NCI-H2029 treated with DMSO at 0.1 percent for 48 hours (cell line): ENCODE data around the gene EVPL.

Source experiments
- DNase-seq: peaks from one replicate; lab custom pipeline; 2025; lab: John Stamatoyannopoulos, UW

Gene EVPL

DNA sequence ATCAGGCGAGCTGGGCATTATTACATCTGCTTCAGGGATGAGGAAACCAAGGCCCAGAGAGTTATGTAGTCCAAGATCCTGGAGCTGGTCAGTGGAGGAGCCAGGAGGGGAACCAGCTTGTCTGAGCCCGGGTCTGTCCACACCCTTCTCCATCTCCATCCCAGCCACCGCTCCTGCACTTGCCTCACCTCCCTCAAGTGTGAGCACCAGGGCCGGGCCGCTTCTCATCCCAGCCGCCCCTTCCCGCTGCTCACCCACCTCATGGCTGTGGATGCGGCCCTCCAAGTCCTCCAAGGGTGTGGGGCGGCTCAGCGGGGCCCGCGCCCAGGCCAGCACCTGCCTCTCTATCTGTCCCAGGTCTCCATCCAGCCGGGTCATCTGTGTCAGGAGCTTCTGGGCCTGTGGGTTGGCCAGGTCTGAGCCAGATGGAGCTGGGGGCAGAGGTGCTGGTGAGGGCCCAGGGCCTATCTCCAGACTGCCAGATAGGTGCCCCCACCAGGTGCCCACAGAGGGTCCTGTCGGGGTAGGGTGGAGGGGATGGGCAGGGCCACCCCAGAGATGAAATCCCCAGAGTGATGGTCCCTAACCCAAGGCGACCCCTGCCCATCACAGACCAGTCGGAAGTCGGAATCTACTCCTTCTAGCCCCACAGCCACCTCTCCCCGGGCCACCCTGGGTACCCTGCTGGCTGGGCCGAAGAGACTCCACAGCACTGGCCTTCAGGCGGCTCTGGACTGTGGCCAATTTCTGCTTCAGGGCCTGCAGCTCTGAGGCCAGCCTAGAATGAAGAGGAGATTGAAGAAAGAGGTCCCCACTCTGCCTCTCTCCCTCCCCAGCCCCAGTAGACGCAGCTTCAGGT lies 9.4 kb downstream of the EVPL start:
- no peak for DNase-seq

DNA sequence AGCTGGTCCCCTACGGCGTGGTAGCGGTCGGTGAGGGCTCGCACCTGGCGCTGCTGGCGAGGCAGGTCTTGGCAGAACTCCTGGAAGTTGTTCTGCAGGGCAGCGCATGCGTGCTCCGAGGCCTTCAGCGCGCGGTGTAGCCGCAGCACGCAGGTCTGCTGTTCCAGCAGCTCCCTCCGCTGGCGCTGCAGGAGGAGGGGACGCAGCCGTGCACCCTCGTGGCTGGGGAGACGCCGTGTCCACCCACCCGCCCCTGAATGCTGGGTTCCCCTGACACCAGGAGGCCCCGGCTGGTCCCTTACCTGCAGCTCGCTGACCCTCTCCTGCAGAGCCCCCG lies 12.2 kb downstream of the EVPL start:
- peak; percentile 58 for DNase-seq

DNA sequence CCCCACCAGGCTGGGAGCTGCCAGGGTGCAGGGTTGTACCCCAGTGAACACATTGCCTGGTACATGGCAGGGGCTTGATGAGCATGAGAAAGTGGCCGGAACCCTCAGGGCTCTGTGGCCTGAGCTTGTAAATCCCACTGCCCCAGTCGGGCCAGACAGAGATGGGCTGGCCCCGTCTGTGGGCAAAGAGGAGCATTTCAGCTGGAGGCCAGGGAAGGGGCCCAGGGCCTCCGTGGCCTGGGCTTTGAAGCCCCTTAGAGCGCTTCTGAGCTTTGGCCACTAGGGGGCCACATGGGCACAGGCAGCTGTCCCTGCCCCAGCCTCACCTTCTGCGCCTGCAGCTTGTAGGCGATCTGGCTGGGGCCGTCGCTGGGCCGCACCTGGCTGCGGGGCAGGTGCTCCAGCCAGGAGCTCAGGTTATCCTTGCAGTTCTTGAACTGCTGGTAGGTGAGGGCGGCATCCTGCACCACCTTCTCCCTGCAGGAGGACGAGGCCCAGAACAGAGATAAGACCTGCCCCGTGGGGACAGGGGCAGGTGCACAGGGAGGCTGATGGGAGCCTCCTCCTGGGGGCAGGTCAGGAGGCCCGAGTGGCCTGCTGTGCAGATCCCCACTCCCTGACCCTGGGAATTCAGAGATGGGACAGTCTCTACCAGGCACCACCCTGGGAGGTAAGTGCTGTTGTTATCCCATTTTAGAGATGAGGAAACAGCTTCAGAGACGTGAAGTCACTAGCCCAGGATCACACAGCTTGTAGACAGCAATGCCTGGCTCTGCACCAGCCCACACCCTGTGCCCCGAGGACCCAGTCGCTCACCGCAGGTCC lies 12.8 kb downstream of the EVPL start:
- DNase-seq: peak; percentile 24

DNA sequence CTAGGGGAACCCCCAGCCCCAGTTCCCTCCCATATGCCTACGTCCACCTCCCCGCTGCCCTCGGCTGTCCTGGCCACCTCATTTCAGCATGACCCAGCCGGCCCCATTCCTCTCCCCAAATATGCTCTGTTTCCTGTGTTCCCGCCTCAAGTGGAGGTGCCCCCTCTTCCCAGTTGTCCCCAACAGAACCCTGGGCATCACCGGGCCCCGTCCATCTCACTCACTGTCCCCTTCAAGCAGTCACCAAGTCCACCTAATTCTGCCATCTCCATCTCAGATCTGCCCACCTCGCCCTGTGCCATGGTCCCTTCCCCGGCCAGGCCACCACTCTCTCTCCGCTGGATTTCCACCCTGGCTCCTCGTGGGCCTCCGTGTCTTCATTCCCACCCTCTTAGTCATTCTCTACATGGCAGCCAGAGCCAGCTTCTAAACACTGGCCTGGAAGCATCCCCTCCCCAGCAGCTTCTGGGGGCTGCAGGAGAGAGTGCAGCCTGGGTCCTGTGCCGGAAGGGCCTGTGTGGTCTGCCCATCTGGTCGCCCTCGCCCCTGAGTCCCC lies 13.7 kb downstream of the EVPL start:
- DNase-seq: no peak

DNA sequence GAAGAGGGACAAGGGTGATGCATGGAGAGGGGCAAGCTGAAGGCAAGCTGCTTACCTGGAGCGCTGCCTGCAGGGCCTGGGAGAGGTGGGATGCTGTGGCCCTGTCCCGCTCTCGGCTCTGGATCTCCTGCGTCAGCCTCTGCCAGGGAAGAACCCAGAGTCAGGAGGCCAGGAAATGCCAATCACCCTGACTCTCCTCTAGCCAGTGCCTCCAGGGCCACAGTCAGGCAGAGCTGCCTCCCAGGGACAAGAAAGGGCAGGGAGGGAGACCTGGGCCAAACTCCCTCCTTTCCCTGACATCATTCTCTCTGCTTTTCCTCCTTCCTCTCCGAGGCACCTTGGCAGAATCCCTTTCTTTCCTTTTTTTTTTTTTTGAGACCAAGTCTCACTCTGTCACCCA lies 15.2 kb downstream of the EVPL start:
- DNase-seq: no peak

DNA sequence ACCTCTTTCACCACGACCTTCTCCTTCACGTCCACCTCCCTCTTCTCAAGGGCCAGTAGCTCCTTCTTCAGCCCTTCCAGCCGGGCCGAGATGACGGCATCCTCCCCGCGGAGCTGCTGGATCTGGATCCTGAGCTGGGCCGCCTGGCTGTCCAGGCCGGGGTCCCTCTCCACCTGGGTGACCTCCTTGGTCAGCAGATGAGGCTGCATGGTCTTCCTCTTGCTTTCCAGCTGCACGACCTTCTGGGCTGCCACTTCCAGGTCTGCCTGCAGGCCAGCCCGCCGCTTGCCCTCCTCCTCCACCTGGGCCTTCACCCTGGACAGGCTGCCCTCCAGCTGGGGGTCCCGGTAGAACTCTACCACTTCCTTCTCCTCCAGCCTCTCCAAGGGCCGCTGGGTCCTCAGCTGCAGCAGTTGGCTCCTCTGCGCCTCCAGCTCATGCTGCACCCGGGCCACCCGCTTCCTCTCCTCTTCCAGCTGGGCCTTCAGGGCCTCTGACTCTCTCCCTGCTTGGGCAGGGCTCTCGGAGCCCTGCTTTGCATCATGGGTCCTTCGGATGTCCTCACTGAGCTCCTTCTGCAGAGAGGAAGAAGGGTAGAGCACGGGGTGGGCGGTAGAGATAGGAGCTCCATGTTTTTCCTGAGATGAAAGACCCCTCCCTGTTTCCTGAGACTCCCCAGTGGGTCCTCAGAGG lies 17.0 kb downstream of the EVPL start:
- no peak for DNase-seq

DNA sequence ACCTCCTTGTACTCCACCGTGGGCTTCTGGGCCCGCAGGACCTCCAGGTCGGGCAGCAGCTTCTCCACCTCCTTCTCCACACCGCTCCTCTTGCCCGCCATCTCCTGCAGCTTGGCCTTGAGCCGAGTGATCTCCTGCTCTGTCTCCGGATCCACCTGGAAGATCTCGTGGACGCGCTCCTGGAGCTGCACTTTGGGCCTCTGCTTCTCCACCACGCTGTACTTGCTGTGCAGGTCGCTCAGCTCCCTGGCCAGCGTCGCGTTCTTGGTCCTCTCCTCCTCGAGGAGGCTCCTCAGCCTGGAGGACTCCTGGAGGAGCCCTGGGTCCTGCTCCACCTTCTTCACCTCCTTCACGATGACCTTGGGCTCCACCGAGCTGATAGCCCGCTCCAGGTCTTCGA lies 17.7 kb downstream of the EVPL start:
- DNase-seq: no peak

DNA sequence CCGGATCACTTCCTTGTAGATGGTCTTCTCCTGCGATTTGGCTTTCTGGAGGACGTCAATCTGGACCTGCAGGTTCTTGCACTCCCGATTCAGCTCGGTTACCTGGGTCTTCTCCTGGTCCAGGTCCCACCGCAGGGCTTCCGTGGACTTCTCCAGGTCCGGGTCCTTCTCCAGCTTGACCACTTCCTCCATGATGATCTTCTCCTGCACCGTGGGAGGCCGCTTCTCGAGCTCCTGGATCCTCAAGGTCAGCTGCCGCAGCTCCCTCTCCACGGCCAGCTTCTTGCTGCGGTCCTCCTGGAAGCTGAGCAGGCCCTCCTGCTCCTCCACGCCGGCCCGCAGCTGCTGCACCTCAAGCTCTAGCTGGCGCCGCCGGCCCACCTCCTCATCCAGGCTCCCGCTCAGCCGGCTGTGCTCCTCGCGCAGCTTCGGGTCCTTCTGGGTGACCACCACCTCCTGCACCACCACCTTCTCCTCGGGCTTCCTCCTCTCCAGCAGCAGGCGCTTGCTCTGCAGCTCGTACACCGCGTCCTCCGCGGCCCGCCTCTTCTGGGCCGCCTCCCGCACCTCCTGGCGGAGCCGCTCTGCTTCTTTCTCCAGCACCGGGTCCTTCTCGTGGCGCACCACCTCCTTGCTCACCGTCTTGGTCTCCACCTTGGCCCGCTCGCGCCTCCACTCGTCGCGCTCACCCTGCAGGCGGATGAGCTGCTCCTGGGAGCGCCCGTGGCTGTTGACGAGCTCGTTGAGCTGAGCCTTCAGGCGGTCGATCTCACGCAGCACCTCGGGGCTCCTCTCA lies 18.3 kb downstream of the EVPL start:
- DNase-seq: no peak

DNA sequence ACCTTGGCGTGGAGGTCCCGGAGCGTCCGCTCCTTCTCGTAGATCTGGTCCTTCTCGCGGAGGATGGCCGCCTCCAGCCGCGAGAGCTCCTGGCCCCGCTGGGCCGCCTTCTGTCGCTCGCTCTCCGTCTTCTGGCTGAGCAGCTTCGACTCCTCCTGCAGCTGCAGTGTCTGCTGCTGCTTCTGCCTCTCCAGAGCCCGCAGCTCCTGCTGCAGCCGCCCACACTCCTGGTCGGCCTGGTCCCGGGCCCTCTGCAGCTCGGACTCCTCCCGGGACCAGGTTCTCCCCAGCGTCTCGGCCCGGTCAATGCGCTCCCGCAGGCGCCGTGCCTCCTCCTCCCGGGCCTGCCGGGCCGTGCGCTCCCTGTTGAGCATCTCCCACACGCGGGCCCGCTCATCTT lies 18.9 kb downstream of the EVPL start:
- no peak for DNase-seq

DNA sequence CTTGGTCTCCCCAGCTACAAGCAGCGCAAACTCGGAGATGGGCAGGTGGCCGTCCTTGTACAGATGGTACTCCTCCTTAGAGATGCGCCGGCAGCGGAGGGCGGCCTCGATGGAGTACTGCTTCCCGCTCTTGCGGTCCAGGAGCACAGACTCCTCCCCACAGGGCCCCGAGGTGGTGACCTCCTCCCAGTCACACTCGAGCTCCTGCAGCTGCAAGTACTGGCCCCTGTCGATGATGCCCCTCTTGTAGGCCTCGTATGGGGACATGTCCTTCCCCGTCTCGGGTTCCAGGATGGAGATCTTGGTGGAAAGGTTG lies 19.3 kb downstream of the EVPL start:
- no peak for DNase-seq

DNA sequence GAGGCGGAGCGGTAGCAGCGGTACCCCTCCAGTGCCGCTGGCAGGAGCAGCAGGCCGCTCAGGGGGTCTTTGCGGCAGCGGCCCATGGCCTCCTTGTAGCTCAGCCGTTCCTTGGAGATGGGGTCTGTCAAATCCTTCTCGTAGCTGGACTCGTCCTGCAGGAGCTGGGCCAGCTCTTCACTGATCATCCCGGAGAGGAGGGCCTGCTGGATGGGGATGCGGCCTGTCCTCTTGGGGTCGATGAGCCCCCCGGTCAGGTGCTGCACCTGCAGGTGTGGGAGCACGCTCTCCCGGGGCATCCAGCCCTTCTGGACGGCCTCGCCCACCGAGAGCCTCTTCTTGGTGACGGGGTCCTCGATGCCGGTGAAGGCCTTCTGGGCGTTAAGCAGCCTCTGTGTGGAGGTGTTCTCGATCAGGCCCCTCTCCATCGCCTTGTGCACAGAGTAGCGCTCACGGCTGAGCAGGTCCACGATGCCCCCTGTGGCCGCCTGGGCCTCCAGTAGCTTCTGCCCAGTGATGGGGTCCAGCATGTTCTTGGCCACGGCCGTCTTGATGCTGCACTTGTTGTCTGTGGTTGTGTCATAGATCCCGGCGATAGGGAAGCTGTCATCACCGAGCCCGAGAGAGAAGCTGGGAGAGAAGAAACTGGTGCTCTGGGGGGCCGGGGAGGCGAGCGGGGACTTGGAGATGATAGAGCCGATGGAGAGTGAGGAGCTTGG lies 19.8 kb downstream of the EVPL start:
- DNase-seq: no peak

DNA sequence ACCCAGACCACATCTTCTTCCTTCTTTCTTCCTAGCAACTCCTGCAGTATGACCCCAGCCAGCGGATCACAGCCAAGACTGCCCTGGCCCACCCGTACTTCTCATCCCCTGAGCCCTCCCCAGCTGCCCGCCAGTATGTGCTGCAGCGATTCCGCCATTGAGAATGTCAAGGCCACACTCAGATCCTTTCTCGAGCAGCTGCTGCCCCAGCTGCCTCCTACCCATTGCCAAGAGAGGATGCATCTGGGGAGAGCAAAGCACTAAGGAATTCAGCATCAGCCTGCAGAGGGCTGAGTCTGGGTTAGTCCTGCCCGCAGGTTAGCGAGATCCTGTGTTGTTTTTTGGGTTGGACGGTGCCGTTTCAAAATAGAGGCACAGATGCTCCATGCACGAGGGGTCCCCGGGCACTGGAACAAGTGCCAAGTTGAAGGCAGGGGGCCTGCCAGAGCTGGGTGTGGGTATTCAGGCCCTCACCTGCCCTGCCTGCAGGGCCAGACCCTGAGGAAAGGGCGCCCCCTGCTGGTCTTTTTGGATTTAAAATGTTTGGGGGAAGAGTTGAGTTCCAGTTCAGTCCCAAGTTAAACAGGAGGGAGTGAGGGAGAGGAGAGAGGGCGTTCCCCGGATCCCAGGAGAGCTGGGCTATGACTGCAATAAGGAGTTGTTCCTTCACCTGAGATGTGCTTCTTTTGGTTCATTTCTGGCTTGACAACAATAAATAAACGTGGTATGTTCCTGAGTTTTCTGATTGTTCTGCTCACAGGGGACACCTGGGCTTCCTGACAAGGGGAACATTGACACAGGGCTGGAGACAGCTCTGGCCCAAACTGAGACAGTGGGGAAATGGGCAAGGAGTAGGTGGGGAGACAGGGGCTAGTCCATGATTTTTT lies 21.6 kb downstream of the EVPL start:
- peak; percentile 19 for DNase-seq

DNA sequence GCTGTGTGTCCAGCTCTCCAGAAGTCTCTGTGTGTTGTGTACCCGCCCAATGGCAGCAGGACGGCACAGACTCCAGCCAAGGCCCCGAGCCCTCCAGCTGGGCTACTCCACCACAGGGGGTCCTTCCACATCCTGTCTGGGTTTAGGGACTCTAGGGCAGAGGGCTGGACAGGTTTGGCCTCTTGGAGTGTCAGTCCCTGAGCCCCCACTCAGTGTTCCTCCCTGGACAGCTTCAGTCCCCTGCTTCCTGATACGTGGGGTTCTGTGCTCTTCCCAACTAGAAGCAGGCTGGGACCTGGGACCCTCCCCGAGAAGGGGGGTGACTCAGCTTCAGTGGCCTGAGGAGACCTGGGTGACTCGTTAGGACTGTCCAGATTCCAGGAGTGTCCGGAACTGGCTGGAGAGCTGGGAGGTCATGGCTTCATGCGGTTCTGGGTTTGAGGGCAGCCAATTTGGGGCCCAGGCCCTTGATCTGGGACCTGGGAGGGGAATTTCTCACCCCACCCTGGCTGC lies 22.3 kb downstream of the EVPL start:
- no peak for DNase-seq

DNA sequence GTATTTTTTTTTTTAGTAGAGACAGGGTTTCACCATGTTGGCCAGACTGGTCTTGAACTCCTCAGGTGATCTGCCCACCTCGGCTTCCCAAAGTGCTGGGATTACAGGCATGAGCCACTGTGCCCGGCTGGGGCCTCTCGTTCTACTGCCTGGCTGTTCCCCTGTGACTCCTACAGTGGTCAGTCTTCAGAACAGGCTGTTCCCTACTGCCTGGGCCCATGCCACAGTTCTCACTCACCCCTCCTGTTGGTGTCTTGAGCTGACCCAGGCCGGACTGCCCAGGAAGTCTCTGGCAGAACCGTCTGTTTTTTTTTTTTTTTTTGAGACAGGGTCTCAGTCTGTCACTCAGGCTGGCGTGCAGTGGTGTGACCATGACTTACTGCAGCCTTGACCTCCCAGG lies 23.2 kb downstream of the EVPL start:
- DNase-seq: no peak

DNA sequence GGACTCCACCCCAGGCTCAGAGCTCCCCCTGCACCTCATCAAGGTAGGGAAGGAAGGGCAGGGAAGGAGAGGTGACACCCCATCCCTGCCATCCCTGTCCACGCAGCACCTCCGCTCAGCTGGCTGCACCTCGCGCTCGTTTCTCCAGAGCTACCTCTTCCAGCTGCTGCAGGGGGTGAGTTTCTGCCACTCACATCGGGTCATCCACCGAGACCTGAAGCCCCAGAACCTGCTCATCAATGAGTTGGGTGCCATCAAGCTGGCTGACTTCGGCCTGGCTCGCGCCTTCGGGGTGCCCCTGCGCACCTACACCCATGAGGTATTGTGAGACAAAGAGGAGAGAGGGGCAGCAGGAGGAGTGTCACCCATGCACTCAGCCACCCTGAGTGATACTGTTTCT lies 25.0 kb downstream of the EVPL start:
- no peak for DNase-seq

DNA sequence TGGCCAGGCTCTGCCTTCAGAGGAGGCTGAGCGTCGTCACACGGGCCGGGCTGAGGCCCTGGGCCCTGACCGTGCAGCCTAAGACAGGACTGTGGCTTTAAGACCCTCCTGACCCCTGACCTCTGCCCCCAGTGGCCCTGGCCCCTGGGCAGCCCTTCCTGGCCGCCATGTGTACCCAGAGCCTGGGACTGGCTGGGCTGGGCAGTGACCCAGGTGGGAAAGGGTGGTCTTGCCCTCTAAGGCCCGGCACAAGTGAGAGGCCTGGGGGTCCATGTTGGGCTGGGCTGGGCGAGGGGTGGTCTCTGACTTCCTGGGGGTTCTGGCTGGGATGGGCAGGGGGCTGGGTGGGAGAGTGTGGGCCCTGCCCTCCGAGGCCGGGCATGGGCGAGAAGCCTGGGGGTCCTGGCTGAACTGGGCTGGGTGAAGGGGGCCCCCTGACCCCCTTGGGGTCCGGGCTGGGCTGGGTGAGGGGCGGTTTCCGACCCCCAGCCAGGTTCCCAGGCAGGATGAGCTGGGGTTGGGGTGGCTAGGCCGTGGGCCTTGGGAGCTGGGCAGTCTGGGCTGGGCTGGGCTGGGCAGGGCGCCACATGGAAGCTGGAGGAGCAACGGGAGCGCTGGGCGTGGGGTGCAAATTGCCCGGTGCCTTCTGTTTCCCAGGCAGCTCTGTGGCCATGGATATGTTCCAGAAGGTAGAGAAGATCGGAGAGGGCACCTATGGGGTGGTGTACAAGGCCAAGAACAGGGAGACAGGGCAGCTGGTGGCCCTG lies 26.2 kb downstream of the EVPL start, which contains the start of gene CDK3:
TSS of gene CDK3 (plus strand) at position 101 of the 767 bp plus-strand sequence. CDS start at position 672, 571 bp downstream.
- DNase-seq: no peak

DNA sequence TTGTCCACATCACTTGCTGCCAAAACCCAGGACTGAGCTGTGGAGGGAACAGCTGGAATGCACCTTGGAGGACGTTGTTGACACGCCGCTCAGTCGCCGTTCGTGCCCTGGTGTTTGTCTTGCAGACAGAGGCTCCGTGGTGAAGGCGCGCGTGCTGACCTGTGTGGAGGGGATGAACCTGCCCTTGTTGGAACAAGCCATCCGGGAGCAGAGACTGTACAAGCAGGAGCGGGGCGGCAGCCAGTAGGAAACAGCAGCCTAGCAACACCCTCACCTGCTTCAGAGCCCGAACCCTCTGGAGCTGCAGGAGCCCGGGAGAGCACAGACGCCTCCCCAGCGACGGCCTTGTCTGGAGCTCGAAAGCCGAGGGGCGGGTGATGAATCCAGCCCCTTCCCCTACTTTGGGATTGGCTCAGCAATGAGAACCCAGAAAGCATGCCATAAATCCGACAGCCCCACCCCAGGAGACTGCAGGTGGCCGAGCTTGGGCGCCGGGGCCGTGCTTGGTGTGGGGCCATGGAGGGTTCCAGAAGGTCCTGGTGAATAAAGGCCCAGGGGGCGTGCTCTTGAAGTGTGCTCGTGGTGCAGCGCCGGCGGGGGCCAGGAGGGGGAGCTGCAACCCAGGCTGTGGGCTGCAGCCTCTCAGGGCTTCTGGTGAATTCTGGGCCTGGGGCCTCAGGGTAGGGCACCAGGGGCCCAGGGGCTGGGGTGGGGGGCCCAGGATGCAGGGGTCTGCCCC lies 26.9 kb downstream of the EVPL start:
- DNase-seq: no peak

DNA sequence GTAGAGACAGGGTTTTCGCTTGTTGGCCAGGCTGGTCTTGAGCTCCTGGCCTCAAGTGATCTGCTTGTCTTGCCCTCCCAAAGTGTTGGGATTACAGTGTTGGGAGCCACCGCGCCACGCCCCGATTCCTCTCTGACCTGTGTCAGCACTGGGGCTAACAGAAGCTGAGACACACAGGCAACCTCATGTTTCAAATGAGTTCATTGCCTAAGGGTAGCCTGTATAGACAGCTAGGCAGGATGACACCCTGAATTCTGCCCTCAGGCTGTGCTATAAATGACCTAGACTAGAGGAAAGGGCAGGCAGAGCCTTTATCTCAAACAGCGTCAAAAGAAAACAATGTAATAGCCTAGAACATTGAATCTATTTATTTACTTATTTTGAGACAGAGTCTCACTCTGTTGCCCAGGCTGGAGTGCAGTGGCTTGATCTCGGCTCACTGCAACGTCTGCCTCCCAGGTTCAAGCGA lies 28.7 kb downstream of the EVPL start:
- DNase-seq: no peak
